ENCODE data around the gene PLAC8L1.

The PLAC8L1 gene

GRCh38 chr5:146040527-146040926, 64.8 kb downstream of the PLAC8L1 start:
- DNase-seq = no peak

- no peak for DNase-seq
Measured at GRCh38 chr5:146039420-146039819, 66.0 kb downstream of the PLAC8L1 start.

GRCh38 chr5:146034605-146035004, 70.8 kb downstream of the PLAC8L1 start:
- no peak for DNase-seq
